Cardiac muscle cell (in vitro differentiated cells and primary cell): Measurements from ENCODE around the gene NPAS3. TPM values are rescaled to one million over a fixed set of nuclear protein-coding genes. Genes with fewer than 3 reads are reported as not detected.

ENCODE experiments used
- DNase-seq, 2 donors: peaks; one replicate each; pipeline versions ENCODE4 v3.0.0 to v3.0.0-alpha.2; 2010 to 2017; ENCODE audit warnings: low read depth in 1 of 2, low spot score in 1 of 2
- H3K27ac ChIP-seq: fragments of 200-600 bp; sonication (generic); 2 replicates; pipeline ENCODE4 v1.5.1; 2016
- H3K27me3 ChIP-seq: fragments of 200-600 bp; sonication (generic); 2 replicates; pipeline ENCODE4 v1.6.0; 2016; ENCODE audit warnings: control low read depth
- H3K36me3 ChIP-seq: fragments of 200-600 bp; sonication (generic); 2 replicates; pipeline ENCODE4 v1.5.1; 2016; ENCODE audit warnings: control low read depth
- H3K4me1 ChIP-seq: fragments of 200-600 bp; sonication (generic); 2 replicates; pipeline ENCODE4 v1.8.1; 2017; ENCODE audit warnings: low read depth, mild to moderate bottlenecking, mixed run types
- H3K4me3 ChIP-seq: fragments of 200-600 bp; sonication (generic); 2 replicates; pipeline ENCODE4 v1.5.1; 2016; ENCODE audit warnings: mild to moderate bottlenecking
- H3K9me3 ChIP-seq: fragments of 200-600 bp; sonication (generic); 2 replicates; pipeline ENCODE4 v1.5.1; 2017; ENCODE audit warnings: low read depth, mild to moderate bottlenecking, control low read depth
- CTCF ChIP-seq: IDR thresholded peaks from 2 replicates; pipeline ENCODE4 v1.5.1; 2012; ENCODE audit warnings: low read depth, mild to moderate bottlenecking, low read length
- polyA plus RNA-seq: library from polyadenylated mRNA; unstranded; fragments of >200 nt; fragmentation: Nextera tagmentation; extraction: Ambion mirVana; gene quantifications from 2 replicates; pipeline ENCODE4 v1.2.1, GENCODE V29; 2016
- total RNA-seq: library from RNA; depleted of rRNA; stranded (reverse); fragments of >200 nt; gene quantifications from 2 replicates; pipeline ENCODE4 v1.2.3, GENCODE V29; 2016

NPAS3 gene
- total and polyA plus RNA-seq, 2 experiments from 2014 or later: 0.18 TPM

GRCh38 chr14:33457021-33457420 lies 518.3 kb downstream of the NPAS3 start:
- H3K36me3 ChIP-seq: no peaks in the 10 kb centered on the region
- DNase-seq: no peak
- no peaks in the 10 kb centered on the region for H3K27me3 ChIP-seq
- H3K4me1 ChIP-seq: no peaks in the 10 kb centered on the region
- H3K27ac ChIP-seq: no peak overlapping the region
- H3K9me3 ChIP-seq: no peaks in the 10 kb centered on the region
- TF ChIP-seq CTCF: no peak
- H3K4me3 ChIP-seq: no peak overlapping the region

GRCh38 chr14:33457617-33458016 lies 518.9 kb downstream of the NPAS3 start:
- Histone ChIP-seq H3K27me3 (no peaks in the 10 kb centered on the region), H3K4me3 (no peak overlapping the region), H3K4me1 (no peaks in the 10 kb centered on the region), H3K9me3 (no peaks in the 10 kb centered on the region), H3K27ac (no peak overlapping the region), H3K36me3 (no peaks in the 10 kb centered on the region)
- no peak for DNase-seq
- TF ChIP-seq CTCF: no peak

GRCh38 chr14:33460164-33460563 lies 521.5 kb downstream of the NPAS3 start:
- no peaks in the 10 kb centered on the region for H3K36me3 ChIP-seq
- TF ChIP-seq CTCF: no peak
- no peak overlapping the region for H3K27ac ChIP-seq
- no peak for DNase-seq
- no peaks in the 10 kb centered on the region for H3K9me3 ChIP-seq
- no peaks in the 10 kb centered on the region for H3K4me1 ChIP-seq
- no peak overlapping the region for H3K4me3 ChIP-seq
- no peaks in the 10 kb centered on the region for H3K27me3 ChIP-seq

GRCh38 chr14:33461036-33461435 lies 522.4 kb downstream of the NPAS3 start:
- Histone ChIP-seq H3K36me3 (no peaks in the 10 kb centered on the region), H3K9me3 (no peaks in the 10 kb centered on the region), H3K27ac (no peak overlapping the region), H3K4me3 (no peak overlapping the region), H3K27me3 (no peaks in the 10 kb centered on the region), H3K4me1 (no peaks in the 10 kb centered on the region)
- DNase-seq: no peak
- no peak for TF ChIP-seq CTCF

GRCh38 chr14:33463731-33464130 lies 525.1 kb downstream of the NPAS3 start:
- DNase-seq: no peak
- Histone ChIP-seq H3K27me3 (no peaks in the 10 kb centered on the region), H3K27ac (no peak overlapping the region), H3K4me1 (no peaks in the 10 kb centered on the region), H3K4me3 (no peak overlapping the region), H3K36me3 (no peaks in the 10 kb centered on the region), H3K9me3 (no peaks in the 10 kb centered on the region)
- TF ChIP-seq CTCF: no peak
